NCI-H2196 treated with DMSO at 0.1 percent for 48 hours (cell line): ENCODE measurements around the gene PRDM5.

ENCODE experiments used
- DNase-seq: peaks from one replicate; lab custom pipeline; 2025; ENCODE audit not compliant: unreplicated experiment; lab: John Stamatoyannopoulos, UW

PRDM5 gene

GRCh38 chr4:120718979-120719566 lies 203.5 kb downstream of the PRDM5 start:
- no peak for DNase-seq

DNA sequence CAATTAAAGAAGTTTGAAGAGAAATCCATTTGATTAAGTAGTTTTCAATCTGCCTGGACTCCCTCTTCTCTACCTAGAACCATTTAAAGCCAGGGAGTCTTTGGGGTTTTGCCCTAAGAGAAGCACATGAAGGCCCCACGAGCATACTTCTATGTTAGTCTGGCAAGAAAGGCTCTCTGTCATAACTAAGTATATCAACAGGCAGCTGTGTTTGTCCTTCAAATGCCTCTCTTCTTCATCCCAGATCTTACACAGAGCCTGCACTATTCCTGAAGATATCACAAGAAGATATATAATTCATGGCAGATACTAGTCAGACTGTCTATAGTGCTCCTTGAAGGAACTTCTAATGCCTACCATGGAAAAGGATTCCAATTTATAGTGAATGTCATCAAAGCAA lies 206.2 kb downstream of the PRDM5 start:
- DNase-seq: no peak

DNA sequence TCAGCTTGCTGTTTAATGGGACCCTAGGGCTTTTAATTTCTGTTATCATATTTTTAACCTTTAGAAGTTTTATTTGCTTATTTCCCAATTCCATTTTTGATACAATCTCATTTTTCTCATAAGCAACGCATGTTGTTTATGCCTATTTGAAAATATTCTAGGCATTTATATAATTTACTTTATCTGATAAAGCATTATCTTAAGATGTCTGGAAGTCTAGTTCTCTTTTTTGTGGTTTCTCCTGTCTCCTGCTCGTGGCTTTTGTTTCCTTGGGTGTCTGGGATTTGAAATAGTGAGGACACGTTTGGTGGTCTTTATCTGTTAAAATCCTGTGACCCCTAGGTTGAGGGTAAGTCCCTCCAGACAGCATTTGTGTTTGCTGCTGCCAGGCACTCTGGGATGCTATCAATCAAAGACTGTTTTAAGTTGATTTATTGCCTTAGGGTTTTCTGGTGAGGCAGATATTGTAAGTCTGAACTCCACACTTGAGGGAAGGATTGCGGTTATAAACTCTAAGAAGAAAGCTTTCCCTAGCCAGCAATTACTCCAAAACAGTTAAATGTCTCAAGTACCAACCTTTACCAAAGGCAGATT lies 208.0 kb downstream of the PRDM5 start:
- DNase-seq: no peak

- no peak for DNase-seq
Observed at GRCh38 chr4:120709991-120710390, 212.5 kb downstream of the PRDM5 start.

DNA sequence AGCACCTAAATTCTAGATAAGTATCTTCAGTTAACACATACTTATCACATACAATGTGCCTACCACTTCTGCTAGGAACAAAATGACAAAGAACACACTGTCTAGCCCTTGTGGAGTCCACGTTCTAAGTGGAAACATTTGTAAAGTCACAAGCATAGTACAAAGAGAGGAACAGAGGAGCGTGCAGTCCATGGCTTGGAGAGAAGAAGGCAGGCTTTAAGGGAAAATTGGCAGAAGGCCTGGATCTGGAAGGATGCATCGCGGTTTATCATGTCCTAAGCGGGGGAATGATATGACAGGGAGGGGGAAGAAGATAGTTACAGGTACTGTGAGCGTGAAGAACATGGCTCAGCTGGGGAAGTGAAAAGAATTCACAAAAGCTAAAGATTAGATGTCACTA lies 218.0 kb downstream of the PRDM5 start:
- no peak for DNase-seq

GRCh38 chr4:120703908-120704307 lies 218.6 kb downstream of the PRDM5 start:
- DNase-seq: no peak

- no peak for DNase-seq
Observed at GRCh38 chr4:120699354-120699753, 223.2 kb downstream of the PRDM5 start.

- no peak for DNase-seq
Observed at GRCh38 chr4:120694973-120695372, 227.6 kb downstream of the PRDM5 start.

DNA sequence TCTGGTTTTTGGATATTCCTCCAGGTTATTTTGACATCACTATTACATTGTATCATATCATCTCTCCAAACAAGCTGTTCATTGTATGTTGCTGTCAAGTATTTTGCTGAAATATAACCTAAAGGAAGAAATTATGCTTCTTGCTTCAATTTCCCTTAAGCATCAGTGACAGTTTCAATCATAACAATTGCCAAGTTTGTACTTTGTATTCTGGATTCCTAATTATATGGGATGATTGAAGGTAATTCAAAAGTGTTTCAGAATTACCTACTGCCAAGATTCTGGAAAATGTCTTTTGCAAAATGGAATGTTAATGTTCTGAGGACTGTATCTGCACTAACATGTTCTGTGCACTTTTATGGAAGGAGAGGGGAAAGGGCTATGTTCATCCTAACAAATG lies 228.7 kb downstream of the PRDM5 start:
- no peak for DNase-seq

- DNase-seq: no peak
Observed at GRCh38 chr4:120692964-120693363, 229.6 kb downstream of the PRDM5 start.

DNA sequence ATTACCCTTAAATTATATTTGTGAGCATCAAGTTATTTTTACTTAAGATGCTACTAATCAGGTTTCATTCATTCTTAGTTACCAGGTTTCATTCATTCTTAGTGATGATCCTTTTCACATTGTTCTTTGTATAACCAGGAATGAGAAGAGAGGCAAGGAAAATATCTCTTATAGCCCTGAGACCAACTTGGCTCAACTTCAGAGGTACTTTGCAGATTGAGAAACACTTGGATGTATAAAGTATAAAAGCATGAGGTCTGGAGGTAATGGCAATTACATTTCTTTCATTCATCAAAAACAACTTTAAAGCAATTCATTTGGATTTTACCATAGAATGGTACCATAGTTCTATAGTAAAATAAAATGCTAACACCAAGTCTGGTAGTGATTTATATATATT lies 231.0 kb downstream of the PRDM5 start:
- no peak for DNase-seq

GRCh38 chr4:120691106-120691505 lies 231.4 kb downstream of the PRDM5 start:
- no peak for DNase-seq

GRCh38 chr4:120688791-120689190 lies 233.7 kb downstream of the PRDM5 start:
- DNase-seq: no peak

DNA sequence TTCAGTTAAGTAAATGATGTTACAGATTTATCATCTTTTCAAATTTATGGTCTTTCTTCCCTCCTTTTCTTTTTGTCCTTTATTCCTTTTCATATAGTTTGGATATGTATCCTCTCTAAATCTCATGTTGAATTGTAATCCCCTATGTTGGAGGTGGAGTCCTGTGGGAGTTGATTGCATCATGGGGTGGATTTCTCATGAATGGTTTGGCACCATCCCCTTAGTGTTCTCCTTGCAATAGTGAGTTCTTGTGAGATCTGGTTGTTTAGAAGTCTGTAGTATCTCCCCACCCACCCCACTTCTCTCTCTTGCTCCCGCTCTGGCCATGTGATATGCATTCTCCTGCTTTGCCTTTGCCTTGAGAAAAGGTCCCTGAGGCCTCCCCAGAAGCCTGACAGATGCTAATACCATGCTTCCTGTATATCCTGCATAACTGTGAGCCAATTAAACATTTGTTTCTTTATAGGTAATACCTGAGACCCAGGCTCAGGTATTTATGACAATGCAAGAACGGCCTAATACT lies 236.7 kb downstream of the PRDM5 start:
- no peak for DNase-seq

DNA sequence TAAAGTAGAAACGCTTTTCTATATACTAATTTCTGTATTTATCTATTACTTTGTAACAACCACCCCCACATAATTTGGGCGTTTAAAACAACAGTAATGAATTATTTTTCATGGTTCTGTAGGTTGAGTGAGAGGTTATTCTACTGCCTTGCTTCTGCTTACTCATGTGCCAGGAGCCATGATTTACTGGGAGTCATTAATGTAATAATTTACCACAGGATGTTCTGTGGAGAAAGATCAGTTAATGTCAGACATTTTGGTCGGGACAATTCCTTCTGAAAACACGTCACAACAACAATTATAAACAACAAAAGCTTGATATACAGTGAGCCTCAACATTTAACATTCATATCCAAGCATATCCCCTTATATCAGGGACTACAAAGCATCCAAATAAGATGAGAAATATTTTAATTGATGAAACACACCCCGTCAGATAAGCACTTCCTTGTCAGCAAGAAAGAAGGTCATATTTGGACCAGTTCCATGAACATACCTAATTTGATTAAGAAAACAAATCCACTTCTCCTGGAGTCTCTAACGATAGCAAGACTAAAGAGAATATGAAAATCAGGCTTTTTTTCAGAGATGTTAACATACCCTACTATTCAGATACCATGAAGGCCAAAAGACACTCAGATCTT lies 238.5 kb downstream of the PRDM5 start:
- DNase-seq: no peak

DNA sequence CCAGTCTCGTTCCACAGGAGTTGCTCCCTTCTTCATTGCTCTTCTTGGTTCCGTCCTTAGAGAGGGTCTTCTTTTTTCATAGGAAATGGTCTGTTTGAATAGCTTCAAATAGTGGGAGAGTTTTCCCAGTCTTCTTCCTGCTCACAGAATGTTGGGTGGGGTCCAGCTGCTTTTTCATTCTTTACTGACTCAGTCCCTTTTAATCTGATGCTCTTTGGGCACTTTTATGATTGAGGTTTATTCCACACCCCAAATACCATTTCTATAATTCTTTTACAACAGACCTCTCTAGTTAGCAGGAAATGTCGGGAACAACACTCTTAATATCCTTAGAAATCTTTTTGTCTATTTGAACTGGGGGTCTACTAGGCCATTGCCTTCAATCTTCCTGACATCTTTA lies 239.5 kb downstream of the PRDM5 start:
- DNase-seq: no peak

DNA sequence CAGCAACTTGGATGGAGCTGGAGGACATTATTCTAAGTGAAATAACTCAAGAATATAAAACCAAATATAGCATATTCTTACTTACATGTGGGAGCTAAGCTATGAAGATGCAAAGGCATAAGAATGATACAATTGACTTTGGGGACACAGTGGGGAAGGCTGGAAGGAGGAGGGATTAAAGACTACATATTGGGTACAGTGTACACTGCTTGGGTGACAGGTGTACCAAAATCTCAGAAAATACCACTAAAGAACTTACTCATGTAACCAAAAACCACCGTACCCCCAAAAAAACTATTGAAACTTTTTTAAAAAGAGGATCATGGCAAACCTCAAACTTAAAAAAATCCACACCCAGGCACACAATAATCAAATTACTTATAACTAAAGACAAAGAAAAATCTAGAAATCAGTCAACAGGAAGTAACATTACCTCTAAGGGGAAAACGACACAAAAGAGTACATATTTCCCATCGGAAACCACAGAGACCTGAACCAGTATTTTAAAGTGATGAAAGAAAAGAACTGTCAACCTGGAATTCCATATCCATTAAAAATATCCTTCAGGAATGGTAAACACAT lies 241.8 kb downstream of the PRDM5 start:
- no peak for DNase-seq

DNA sequence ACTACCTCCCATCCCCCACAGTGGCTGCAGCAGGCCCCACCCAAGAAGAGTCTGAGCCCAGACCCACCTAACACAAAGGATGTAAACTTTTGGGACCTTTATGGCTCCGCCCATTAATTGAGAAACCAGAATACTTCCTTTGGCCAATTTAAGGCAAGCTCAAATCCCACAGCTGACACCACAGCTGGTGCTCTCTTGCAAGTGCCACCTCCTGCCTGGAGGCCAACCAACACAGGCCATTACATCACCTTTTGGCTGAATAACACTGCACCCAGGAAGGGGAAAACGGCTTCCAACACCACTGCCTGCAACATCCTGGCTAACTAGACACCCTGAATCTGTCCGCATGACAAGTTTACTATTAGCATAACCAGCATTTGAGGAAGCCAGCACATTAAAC lies 248.8 kb downstream of the PRDM5 start:
- no peak for DNase-seq

DNA sequence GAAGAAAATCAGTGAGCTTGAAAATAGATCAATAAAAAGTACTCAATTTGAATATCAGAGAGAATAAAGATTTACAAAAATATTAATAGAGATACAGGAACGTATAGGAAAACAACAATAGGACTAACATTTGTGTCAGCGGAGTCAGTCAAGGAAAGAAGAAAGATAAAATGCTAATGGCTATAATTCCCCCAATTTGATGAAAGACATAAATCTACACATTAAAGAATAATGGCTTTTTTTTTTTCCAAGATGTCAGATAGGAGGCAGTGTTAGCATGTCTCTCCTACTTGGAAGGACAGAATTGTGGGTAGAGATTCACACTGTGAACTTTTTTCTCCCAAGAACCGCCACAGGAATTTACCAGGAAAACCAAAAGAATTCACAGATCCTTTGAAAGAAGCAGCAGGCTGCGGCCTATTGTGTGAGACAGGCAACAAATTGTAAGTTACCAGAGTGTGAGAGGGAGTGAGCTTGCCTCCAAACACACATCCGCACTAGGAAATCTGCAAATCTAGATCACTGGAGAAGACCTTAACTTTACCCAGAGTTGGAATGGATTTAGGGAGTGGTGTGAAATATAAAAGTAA lies 249.9 kb downstream of the PRDM5 start:
- DNase-seq: no peak

DNA sequence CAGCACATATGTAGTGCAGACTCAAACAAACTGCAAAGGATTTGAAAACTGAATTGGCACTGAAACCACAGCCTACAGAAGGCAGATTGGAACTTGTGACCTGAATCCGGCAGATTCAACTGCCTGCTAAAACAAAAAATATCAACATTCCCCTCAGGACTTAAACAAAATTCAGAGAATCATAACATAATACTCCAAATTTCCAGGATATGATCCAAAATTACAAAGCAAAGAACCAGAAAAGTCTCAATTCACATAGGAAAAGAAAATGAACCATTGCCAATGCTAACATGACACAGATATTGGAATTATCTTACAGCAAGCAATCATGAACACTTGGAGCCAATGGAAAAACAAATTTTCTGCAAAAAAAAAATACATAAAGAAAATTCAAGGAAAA lies 250.4 kb downstream of the PRDM5 start:
- no peak for DNase-seq

GRCh38 chr4:120671538-120671937 lies 251.0 kb downstream of the PRDM5 start:
- no peak for DNase-seq

- no peak for DNase-seq
Observed at GRCh38 chr4:120667102-120667501, 255.4 kb downstream of the PRDM5 start.
